Neural crest cell (in vitro differentiated cells): ENCODE measurements around the gene C2CD3. TPM values are rescaled to one million over a fixed set of nuclear protein-coding genes. Genes with fewer than 3 reads are reported as not detected.
A peak's percentile ranks its signal among the peaks of the same experiment; 100 is the strongest.

Source experiments
- DNase-seq: peaks from one replicate; pipeline ENCODE4 v3.0.0; 2021; ENCODE audit warnings: low read depth, mixed read lengths, low spot score
- H3K27ac Mint-ChIP-seq: one replicate; pipeline ENCODE4 v1.8.0; 2021; ENCODE audit warnings: mild to moderate bottlenecking, mixed read lengths; ENCODE audit not compliant: unreplicated experiment
- H3K27me3 Mint-ChIP-seq: 2 replicates; pipeline ENCODE4 v1.8.0; 2021; ENCODE audit warnings: low read depth, mild to moderate bottlenecking, mixed read lengths
- H3K36me3 Mint-ChIP-seq: 2 replicates; pipeline ENCODE4 v1.8.0; 2021; ENCODE audit warnings: low read depth, mild to moderate bottlenecking, mixed read lengths
- H3K4me1 Mint-ChIP-seq: 2 replicates; pipeline ENCODE4 v1.8.0; 2021; ENCODE audit warnings: mixed read lengths
- H3K4me3 Mint-ChIP-seq: one replicate; pipeline ENCODE4 v1.8.0; 2021; ENCODE audit warnings: mild to moderate bottlenecking, mixed read lengths
- H3K9me3 Mint-ChIP-seq: 2 replicates; pipeline ENCODE4 v1.8.0; 2021; ENCODE audit warnings: mixed read lengths
- total RNA-seq: library from RNA; stranded (reverse); gene quantifications from 2 replicates; pipeline ENCODE4 v1.2.1, GENCODE V29; 2021
- TF ChIP-seq, protein P1 (sequence below): fragments of 200-600 bp; sonication (generic); conservative IDR thresholded peaks from 2 replicates; pipeline ENCODE4 v1.5.0; 2021; ENCODE audit warnings: antibody characterized with exemption, mild to moderate bottlenecking

C2CD3 gene
- total RNA-seq, 1 donor from 2014 or later = 41.9 TPM

DNA sequence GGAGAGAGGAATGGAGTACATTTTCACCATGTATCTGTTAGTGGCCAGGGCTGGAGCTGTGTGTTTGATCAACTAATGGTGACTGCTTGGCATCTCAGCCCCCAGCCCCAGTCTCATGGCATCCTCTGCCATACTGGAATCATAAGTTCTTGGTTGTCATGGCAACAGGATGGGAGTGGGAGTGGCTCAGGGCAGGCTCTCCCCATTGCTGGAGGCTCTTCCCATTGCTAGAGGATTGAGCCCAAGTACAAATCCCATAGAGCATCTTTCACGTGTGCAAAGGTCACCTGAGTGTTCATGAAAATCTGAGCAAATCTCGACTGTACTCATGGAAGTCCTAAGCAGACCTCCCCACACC is 205.1 kb downstream of the C2CD3 start:
- no peak for DNase-seq
- TF ChIP-seq, protein P1, sequence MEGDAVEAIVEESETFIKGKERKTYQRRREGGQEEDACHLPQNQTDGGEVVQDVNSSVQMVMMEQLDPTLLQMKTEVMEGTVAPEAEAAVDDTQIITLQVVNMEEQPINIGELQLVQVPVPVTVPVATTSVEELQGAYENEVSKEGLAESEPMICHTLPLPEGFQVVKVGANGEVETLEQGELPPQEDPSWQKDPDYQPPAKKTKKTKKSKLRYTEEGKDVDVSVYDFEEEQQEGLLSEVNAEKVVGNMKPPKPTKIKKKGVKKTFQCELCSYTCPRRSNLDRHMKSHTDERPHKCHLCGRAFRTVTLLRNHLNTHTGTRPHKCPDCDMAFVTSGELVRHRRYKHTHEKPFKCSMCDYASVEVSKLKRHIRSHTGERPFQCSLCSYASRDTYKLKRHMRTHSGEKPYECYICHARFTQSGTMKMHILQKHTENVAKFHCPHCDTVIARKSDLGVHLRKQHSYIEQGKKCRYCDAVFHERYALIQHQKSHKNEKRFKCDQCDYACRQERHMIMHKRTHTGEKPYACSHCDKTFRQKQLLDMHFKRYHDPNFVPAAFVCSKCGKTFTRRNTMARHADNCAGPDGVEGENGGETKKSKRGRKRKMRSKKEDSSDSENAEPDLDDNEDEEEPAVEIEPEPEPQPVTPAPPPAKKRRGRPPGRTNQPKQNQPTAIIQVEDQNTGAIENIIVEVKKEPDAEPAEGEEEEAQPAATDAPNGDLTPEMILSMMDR = no peak
- Mint-ChIP-seq H3K9me3 (no peaks in the 10 kb centered on the region), H3K27ac (peak overlapping the region; percentile 6), H3K36me3 (no peaks in the 10 kb centered on the region), H3K27me3 (peaks cover 4% of the 10 kb centered on the region), H3K4me1 (peaks cover 8% of the 10 kb centered on the region), H3K4me3 (no peak overlapping the region)

DNA sequence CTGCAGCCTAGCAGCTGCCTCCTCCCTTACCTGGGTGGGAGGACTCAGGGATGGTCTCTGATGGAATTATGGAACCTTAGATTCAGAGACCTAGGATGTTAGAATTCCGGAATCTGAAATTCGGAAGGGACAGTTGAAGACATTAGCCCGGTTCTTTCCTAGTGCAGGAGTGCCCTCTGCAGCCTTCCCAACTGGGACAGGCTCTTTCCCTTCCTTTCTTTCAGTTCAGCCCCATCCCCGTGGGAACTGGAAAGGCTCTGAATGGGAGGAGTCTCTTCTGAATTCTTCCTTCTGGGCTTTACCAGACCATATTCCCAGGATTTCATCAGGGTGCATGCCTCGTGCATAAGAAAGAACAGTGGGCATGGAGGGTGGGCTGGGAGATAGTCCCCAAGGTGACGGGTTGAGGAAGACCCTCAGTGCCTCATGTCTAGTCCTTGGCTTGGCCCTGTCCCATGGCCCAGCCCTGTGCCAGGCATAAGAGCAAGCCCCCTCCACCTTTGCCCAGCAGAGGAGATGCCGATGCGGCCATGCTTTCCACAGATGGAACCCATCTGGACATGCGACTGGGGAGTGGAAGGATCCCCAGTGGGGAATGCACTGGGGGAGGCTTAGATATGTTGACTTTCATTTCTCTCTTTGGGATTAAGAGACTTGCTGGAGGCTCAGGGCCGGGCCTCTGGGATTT is 205.6 kb downstream of the C2CD3 start:
- TF ChIP-seq, protein P1 = no peak
- Mint-ChIP-seq H3K36me3 (no peaks in the 10 kb centered on the region), H3K27ac (no peak overlapping the region), H3K4me3 (no peak overlapping the region), H3K9me3 (no peaks in the 10 kb centered on the region), H3K27me3 (peaks cover 4% of the 10 kb centered on the region), H3K4me1 (peaks cover 8% of the 10 kb centered on the region)
- no peak for DNase-seq

DNA sequence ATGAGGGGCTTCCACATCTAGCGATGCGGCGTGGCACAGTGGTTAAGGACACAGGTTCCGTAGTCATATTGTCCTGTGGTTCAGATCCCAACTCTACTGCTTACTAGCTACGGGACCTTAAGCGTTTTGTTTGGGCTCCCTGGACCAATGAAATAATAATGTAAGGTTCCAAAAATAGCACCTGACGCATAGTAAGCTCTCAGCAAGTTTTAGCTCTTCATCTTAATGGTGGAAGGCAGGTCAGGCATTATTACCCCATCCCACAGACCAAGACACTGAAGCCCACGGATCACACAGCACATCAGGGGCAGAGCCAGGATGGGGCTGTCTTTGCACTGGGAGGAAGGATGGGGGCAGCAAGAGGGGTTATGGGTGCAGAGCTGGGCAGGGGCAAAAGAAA is 206.9 kb downstream of the C2CD3 start:
- H3K4me1 Mint-ChIP-seq = peaks cover 8% of the 10 kb centered on the region
- TF ChIP-seq, protein P1 = no peak
- H3K27ac Mint-ChIP-seq = peak overlapping the region; percentile 60
- no peaks in the 10 kb centered on the region for H3K9me3 Mint-ChIP-seq
- no peaks in the 10 kb centered on the region for H3K36me3 Mint-ChIP-seq
- no peak for DNase-seq
- no peak overlapping the region for H3K4me3 Mint-ChIP-seq
- peaks cover 4% of the 10 kb centered on the region for H3K27me3 Mint-ChIP-seq

Other genes starting within 250 kb of the C2CD3 start
- 0.32 and 0.35 TPM in 2 replicates for gene DNAJB13, start 220.0 kb downstream of the C2CD3 start, total RNA-seq
- 66.4 and 71.4 TPM in 2 replicates for gene UCP2, start 188.2 kb downstream of the C2CD3 start, total RNA-seq
- 4.0 TPM in 2 replicates for gene UCP3, start 161.9 kb downstream of the C2CD3 start, total RNA-seq
- gene PPME1, start 287 bp upstream of the C2CD3 start, total RNA-seq = 46.0 and 53.4 TPM in 2 replicates
- gene P4HA3, start 140.6 kb upstream of the C2CD3 start, total RNA-seq = not detected in 2 replicates
- gene PGM2L1, start 227.4 kb upstream of the C2CD3 start, total RNA-seq = 15.1 and 16.1 TPM in 2 replicates